HL-60 (cell line): ENCODE measurements around the gene SLC35F3.

ENCODE experiments used
- DNase-seq, 2 experiments: peaks; one replicate each; pipeline ENCODE4 v3.0.0-alpha.2; 2010 to 2020; ENCODE audit warnings: low read depth in 1 of 2, low spot score in 1 of 2
- H3K27ac ChIP-seq: fragments of 250-450 bp; sonication (Bioruptor Pico); replicated peaks from 2 replicates; pipeline ENCODE4 v1.5.1; 2020; ENCODE audit warnings: mild to moderate bottlenecking, moderate library complexity
- H3K27me3 ChIP-seq: fragments of 250-450 bp; sonication (Bioruptor Pico); 2 replicates; pipeline ENCODE4 v1.5.1; 2021; ENCODE audit warnings: mild to moderate bottlenecking, moderate library complexity; ENCODE audit not compliant: insufficient read depth, poor library complexity, severe bottlenecking
- H3K4me3 ChIP-seq: replicated peaks from 2 replicates; pipeline ENCODE4 v1.5.1; 2011; ENCODE audit warnings: mild to moderate bottlenecking, control low read depth, low read length; ENCODE audit not compliant: insufficient read depth
- GABPA ChIP-seq: IDR thresholded peaks from 2 replicates; pipeline ENCODE4 v1.6.1; 2012; ENCODE audit warnings: low read depth
- POLR2AphosphoS5 ChIP-seq: IDR thresholded peaks from 2 replicates; pipeline ENCODE4 v1.6.1; 2012; ENCODE audit warnings: low read depth
- SPI1 ChIP-seq: IDR thresholded peaks from 2 replicates; pipeline ENCODE4 v1.6.1; 2012; ENCODE audit warnings: low read depth, mild to moderate bottlenecking, borderline replicate concordance
- TF ChIP-seq, protein P1 (sequence below): IDR thresholded peaks from one replicate; pipeline ENCODE4 v1.5.1; 2011; ENCODE audit warnings: low read length, control low read depth, inconsistent platforms; ENCODE audit not compliant: insufficient read depth
- TF ChIP-seq, protein P2 (sequence below): IDR thresholded peaks from 2 replicates; pipeline ENCODE4 v1.6.1; 2012; ENCODE audit warnings: low read depth; ENCODE audit not compliant: insufficient replicate concordance

SLC35F3 gene

DNA sequence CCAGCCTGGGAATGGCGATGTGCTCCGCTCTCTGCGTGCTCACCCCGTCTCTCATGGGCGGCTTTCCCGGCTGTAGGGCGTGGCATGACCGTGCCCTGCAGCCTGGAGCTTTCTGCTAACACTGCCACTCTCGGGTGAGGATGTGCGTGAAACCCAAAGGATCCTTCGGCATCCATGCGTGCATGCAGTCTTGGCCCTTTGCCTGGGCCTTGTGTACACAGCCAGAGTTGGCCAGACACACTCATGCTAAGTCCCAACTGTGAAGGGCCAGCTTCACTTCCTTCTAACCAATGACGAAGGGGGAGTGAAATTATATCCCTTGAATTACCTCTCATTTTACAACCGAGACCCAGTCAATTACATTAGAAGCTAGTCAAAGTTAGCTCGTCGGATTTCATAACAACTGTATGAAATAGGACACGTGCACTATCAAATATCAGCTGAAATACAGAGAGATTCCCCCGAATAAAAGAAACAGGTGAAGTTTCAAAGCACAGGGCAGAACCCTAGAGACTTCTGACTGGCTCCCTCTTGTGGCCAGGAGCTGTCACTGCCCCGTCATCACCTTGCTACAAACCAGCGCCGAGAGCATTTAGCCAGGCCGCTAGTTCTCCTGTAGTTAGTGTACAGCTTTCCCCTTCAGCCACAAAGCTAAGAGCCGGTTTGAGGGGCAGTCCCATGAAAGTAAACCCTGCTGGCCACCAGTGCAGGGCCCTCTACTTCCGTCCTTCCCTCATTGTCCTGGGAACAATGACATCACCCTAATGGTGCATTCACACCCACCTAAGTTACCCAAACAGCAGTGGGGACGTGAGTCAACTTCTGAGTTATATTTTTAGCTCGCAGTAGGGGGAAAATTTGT lies 405.4 kb downstream of the SLC35F3 start:
- no peak overlapping the region for H3K4me3 ChIP-seq
- no peak overlapping the region for H3K27ac ChIP-seq

DNA sequence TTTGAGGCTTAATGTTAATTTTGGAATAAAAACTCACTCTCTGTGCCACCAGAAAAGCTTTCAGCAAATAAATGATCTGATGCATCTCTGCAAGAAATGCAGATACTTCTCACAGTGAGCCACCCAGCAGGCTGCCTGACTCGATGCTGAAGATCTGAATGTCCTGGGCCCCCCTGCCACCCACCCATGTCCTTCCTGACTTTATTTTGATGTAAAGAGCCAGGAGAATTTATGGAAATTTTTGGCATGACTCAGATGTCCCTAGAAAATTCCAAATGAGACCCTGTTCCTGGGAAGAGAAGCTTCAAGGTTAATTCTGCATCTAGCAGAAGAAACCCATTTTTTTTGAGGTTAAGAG lies 406.0 kb downstream of the SLC35F3 start:
- TF ChIP-seq GABPA, result no peak
- peaks cover 4% of the 10 kb centered on the region for H3K27me3 ChIP-seq
- H3K4me3 ChIP-seq, result no peak overlapping the region
- no peak for DNase-seq
- no peak overlapping the region for H3K27ac ChIP-seq

More for the DNA sequence above, 405.4 kb downstream of the SLC35F3 start:
- TF ChIP-seq, protein P1, sequence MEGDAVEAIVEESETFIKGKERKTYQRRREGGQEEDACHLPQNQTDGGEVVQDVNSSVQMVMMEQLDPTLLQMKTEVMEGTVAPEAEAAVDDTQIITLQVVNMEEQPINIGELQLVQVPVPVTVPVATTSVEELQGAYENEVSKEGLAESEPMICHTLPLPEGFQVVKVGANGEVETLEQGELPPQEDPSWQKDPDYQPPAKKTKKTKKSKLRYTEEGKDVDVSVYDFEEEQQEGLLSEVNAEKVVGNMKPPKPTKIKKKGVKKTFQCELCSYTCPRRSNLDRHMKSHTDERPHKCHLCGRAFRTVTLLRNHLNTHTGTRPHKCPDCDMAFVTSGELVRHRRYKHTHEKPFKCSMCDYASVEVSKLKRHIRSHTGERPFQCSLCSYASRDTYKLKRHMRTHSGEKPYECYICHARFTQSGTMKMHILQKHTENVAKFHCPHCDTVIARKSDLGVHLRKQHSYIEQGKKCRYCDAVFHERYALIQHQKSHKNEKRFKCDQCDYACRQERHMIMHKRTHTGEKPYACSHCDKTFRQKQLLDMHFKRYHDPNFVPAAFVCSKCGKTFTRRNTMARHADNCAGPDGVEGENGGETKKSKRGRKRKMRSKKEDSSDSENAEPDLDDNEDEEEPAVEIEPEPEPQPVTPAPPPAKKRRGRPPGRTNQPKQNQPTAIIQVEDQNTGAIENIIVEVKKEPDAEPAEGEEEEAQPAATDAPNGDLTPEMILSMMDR, result peak; percentile 92
- TF ChIP-seq GABPA, result no peak
- H3K27me3 ChIP-seq, result no peaks in the 10 kb centered on the region
- peak; percentile 34 to 60 for DNase-seq

DNA sequence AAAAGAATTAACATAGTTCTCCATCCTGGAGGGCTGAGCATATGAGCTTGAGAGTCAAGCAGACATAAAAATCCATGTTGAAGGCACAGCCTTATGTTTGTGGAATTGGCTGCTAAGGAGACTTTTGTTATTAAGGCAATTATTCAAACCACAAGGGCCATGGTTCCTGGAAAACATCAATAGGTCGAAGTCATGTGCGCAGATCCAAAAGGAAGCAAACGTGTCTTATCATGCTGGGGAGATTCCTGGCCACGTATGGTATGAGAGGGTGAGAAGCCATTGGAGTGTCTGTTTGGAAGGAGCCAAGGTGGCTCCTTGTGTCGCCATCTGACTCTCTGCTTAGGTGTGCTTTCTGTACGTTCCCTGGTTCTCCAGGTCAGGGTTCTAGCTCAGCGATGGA lies 406.9 kb downstream of the SLC35F3 start:
- H3K4me3 ChIP-seq, result no peak overlapping the region
- H3K27me3 ChIP-seq, result peaks cover 6% of the 10 kb centered on the region
- H3K27ac ChIP-seq, result no peak overlapping the region
- TF ChIP-seq, protein P1, result no peak
- TF ChIP-seq, protein P2, sequence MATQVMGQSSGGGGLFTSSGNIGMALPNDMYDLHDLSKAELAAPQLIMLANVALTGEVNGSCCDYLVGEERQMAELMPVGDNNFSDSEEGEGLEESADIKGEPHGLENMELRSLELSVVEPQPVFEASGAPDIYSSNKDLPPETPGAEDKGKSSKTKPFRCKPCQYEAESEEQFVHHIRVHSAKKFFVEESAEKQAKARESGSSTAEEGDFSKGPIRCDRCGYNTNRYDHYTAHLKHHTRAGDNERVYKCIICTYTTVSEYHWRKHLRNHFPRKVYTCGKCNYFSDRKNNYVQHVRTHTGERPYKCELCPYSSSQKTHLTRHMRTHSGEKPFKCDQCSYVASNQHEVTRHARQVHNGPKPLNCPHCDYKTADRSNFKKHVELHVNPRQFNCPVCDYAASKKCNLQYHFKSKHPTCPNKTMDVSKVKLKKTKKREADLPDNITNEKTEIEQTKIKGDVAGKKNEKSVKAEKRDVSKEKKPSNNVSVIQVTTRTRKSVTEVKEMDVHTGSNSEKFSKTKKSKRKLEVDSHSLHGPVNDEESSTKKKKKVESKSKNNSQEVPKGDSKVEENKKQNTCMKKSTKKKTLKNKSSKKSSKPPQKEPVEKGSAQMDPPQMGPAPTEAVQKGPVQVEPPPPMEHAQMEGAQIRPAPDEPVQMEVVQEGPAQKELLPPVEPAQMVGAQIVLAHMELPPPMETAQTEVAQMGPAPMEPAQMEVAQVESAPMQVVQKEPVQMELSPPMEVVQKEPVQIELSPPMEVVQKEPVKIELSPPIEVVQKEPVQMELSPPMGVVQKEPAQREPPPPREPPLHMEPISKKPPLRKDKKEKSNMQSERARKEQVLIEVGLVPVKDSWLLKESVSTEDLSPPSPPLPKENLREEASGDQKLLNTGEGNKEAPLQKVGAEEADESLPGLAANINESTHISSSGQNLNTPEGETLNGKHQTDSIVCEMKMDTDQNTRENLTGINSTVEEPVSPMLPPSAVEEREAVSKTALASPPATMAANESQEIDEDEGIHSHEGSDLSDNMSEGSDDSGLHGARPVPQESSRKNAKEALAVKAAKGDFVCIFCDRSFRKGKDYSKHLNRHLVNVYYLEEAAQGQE, result no peak
- no peak for TF ChIP-seq GABPA
- TF ChIP-seq SPI1, result no peak
- TF ChIP-seq POLR2AphosphoS5, result no peak
- no peak for DNase-seq

DNA sequence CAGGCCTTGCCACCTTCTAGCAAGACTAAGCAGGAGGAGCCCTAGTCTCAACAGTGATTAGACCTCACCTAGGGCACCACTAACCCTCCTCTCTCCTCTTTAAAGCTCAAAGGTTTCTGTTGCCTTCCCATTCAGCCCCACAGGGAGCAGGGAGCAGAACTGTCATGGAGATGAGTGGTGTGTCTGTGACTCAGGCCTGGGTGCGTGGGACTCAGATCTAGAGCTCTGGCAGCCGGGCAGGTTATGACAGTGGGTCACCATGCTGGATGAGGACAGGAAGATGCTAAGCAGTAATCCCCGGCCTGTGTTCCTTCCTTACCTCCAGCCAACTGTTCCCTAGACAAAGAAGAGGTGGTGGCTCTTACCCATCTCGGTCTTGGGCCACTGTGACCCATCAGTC lies 408.7 kb downstream of the SLC35F3 start:
- Histone ChIP-seq H3K27ac (no peak overlapping the region), H3K4me3 (no peak overlapping the region), H3K27me3 (peaks cover 10% of the 10 kb centered on the region)
- no peak for DNase-seq
- TF ChIP-seq, protein P2, result no peak
- no peak for TF ChIP-seq POLR2AphosphoS5

DNA sequence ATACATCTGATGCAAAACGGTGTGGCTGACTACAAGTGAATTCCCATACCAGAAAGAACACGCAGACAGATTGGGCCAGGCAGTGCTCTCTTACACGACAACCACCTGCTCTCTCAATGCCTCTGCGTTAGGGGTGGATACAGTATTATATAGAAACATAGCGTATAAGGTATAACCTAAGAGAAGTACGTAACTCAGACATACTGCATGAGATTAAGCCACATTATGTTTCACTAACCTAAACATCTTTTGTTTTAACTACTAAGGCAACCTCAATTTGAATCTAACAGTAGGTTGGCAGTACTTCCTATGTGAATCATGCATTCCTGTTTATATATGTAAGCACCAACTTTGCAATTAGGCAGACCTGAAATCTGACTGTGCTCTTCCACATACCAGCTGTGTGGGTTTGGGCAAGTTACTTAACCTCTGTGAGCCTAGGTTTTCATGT lies 410.6 kb downstream of the SLC35F3 start:
- Histone ChIP-seq H3K27ac (no peak overlapping the region), H3K27me3 (peaks cover 10% of the 10 kb centered on the region), H3K4me3 (no peak overlapping the region)
- TF ChIP-seq POLR2AphosphoS5, result no peak
- TF ChIP-seq, protein P2, result no peak
- TF ChIP-seq, protein P1, result no peak
- no peak for TF ChIP-seq GABPA
- no peak for TF ChIP-seq SPI1
- no peak for DNase-seq
